Endothelial cell of umbilical vein (primary cell): ENCODE measurements around the gene GJA1. TPM values are rescaled to one million over a fixed set of nuclear protein-coding genes. Genes with fewer than 3 reads are reported as not detected.
A peak's percentile ranks its signal among the peaks of the same experiment; 100 is the strongest.

Experiments
- BruUV-seq: library from RNA; stranded (reverse); fragments of 400-500 nt; replicated peaks from 2 replicates; lab custom pipeline; 2021; lab: Mats Ljungman, UMichigan
- CTCF ChIA-PET: fragments of 300-600, 350-600 bp; sonication (Branson Sonifier 250); formaldehyde crosslinking; loops from one replicate; lab custom pipeline; 2021; ENCODE audit warnings: antibody characterized with exemption, inconsistent platforms; lab: Charles Lee
- POLR2A ChIA-PET: fragments of 300-600, 350-600 bp; sonication (Branson Sonifier 250); formaldehyde crosslinking; loops from one replicate; lab custom pipeline; 2021; ENCODE audit warnings: antibody characterized with exemption, inconsistent platforms; lab: Charles Lee
- DNase-seq: peaks from one replicate; pipeline ENCODE4 v3.0.0-alpha.2; 2011; ENCODE audit warnings: low read depth, low spot score
- FAIRE-seq: peaks from 2 replicates; lab custom pipeline; 2011; peaks lifted over from hg19 to GRCh38; lab: Jason Lieb, UNC
- H2AFZ ChIP-seq: 2 replicates; pipeline ENCODE4 v1.6.0; 2012; ENCODE audit warnings: low read depth, low read length, control low read depth, inconsistent platforms
- H3K27ac ChIP-seq: 2 replicates; pipeline ENCODE4 v1.5.1; 2011; ENCODE audit warnings: low read depth, mild to moderate bottlenecking, control low read depth, low read length, moderate library complexity; ENCODE audit not compliant: insufficient read depth
- H3K27me3 ChIP-seq, 2 experiments: 2 replicates each; pipeline versions ENCODE4 v1.6.0 to v1.6.1; 2011; ENCODE audit warnings: low read length in 2 of 2, mixed read lengths in 1 of 2; ENCODE audit not compliant: control insufficient read depth in 2 of 2, insufficient read depth in 2 of 2
- H3K36me3 ChIP-seq, 2 experiments: 2 replicates in 1 of 2; 3 replicates in 1 of 2; pipeline ENCODE4 v1.5.1; 2011; ENCODE audit warnings: low read length in 2 of 2, mild to moderate bottlenecking in 1 of 2, moderate library complexity in 1 of 2; ENCODE audit not compliant: control insufficient read depth in 2 of 2, insufficient read depth in 2 of 2; ENCODE audit errors: extremely low read depth in 1 of 2
- H3K4me1 ChIP-seq: 3 replicates; pipeline ENCODE4 v1.5.1; 2011; ENCODE audit warnings: mild to moderate bottlenecking, low read length; ENCODE audit not compliant: control insufficient read depth, insufficient read depth; ENCODE audit errors: extremely low read depth
- H3K4me2 ChIP-seq: 2 replicates; pipeline ENCODE4 v1.6.1; 2011; ENCODE audit warnings: low read length, control low read depth, mixed read lengths; ENCODE audit not compliant: insufficient read depth
- H3K4me3 ChIP-seq, 3 experiments: fragments of 200-600 bp in 1 of 3; sonication (generic), shearing (Covaris generic) in 1 of 3; replicated peaks in 1 of 3; 2 replicates each; pipeline ENCODE4 v1.5.1; 2011 to 2016; ENCODE audit warnings: control low read depth in 3 of 3, low read length in 3 of 3, mild to moderate bottlenecking in 2 of 3, inconsistent platforms in 1 of 3, low read depth in 1 of 3, moderate library complexity in 1 of 3; ENCODE audit not compliant: insufficient read depth in 1 of 3
- H3K79me2 ChIP-seq: 2 replicates; pipeline ENCODE4 v1.6.0; 2012; ENCODE audit warnings: low read length, inconsistent platforms; ENCODE audit not compliant: control insufficient read depth, insufficient read depth
- H3K9ac ChIP-seq: replicated peaks from 2 replicates; pipeline ENCODE3; 2011; ENCODE audit warnings: low read length, control low read depth; ENCODE audit not compliant: insufficient read depth; ENCODE audit errors: extremely low read depth
- H3K9me1 ChIP-seq: replicated peaks from 3 replicates; pipeline ENCODE4 v1.6.0; 2011; ENCODE audit warnings: mild to moderate bottlenecking, low read length; ENCODE audit not compliant: control insufficient read depth, insufficient read depth; ENCODE audit errors: extremely low read depth
- H3K9me3 ChIP-seq: replicated peaks from 2 replicates; pipeline ENCODE4 v1.5.1; 2012; ENCODE audit warnings: low read length, inconsistent platforms; ENCODE audit not compliant: control insufficient read depth, insufficient read depth
- H4K20me1 ChIP-seq: replicated peaks from 2 replicates; pipeline ENCODE3; 2011; ENCODE audit warnings: mild to moderate bottlenecking, low read length; ENCODE audit not compliant: control insufficient read depth, insufficient read depth; ENCODE audit errors: extremely low read depth
- EZH2 ChIP-seq: IDR thresholded peaks from 2 replicates; pipeline ENCODE4 v1.6.1; 2012; ENCODE audit warnings: borderline replicate concordance, low read depth, mild to moderate bottlenecking, moderate library complexity, low read length, inconsistent platforms; ENCODE audit not compliant: severe bottlenecking
- FOS ChIP-seq: IDR thresholded peaks from 2 replicates; pipeline ENCODE4 v1.6.1; 2011; ENCODE audit warnings: mild to moderate bottlenecking, low read length, moderate library complexity, borderline replicate concordance; ENCODE audit not compliant: insufficient read depth
- GATA2 ChIP-seq: IDR thresholded peaks from 2 replicates; pipeline ENCODE4 v1.7.0; 2011; ENCODE audit warnings: low read depth, mild to moderate bottlenecking, moderate library complexity, mixed read lengths, low read length; ENCODE audit not compliant: insufficient read length, insufficient read depth
- JUN ChIP-seq: IDR thresholded peaks from 2 replicates; pipeline ENCODE4 v1.6.1; 2011; ENCODE audit warnings: borderline replicate concordance, low read depth; ENCODE audit not compliant: insufficient read length, insufficient read depth
- MYC ChIP-seq: IDR thresholded peaks from one replicate; pipeline ENCODE4 v1.6.1; 2011; ENCODE audit warnings: mild to moderate bottlenecking, low read depth, low read length
- POLR2A ChIP-seq: IDR thresholded peaks from 2 replicates; pipeline ENCODE4 v1.6.1; 2012; ENCODE audit warnings: low read depth, mild to moderate bottlenecking, control low read depth, low read length
- POLR2AphosphoS5 ChIP-seq: IDR thresholded peaks from 2 replicates; pipeline ENCODE4 v1.6.1; 2012; ENCODE audit warnings: low read depth, mild to moderate bottlenecking, control low read depth, low read length, moderate library complexity; ENCODE audit not compliant: insufficient read depth
- dilution Hi-C: fragments of 300-500 bp; cut with MboI; formaldehyde crosslinking; loops from one replicate; pipeline ENCODE4 v1.15.0; 2019; ENCODE audit warnings: low sequenced_read_pairs; ENCODE audit not compliant: extremely low pct_ligation_motif_present
- intact Hi-C: fragments of 100-400 bp; cut with micrococcal nuclease; formaldehyde crosslinking; loops from one replicate; pipeline ENCODE4 v1.10.0; 2022
- polyA plus RNA-seq, 4 experiments: library from polyadenylated mRNA; depleted of rRNA in 3 of 4; stranded (reverse) in 3 of 4; unstranded in 1 of 4; fragments of >200 nt; gene quantifications; 2 replicates each; pipeline versions ENCODE4 v1.2.1 to v1.2.3, GENCODE V29; 2011 to 2012; ENCODE audit warnings: missing spikeins in 1 of 4
- total RNA-seq: library from RNA; stranded (reverse); gene quantifications from 2 replicates; pipeline ENCODE4 v1.2.3, GENCODE V29; 2021
- TF ChIP-seq, protein P1 (sequence below), 2 donors: IDR thresholded peaks; 1 replicate in 1 of 2; 2 replicates in 1 of 2; pipeline ENCODE4 v1.5.1; 2011; ENCODE audit warnings: low read length in 2 of 2, mild to moderate bottlenecking in 2 of 2, moderate library complexity in 2 of 2, control low read depth in 1 of 2, inconsistent platforms in 1 of 2, low read depth in 1 of 2; ENCODE audit not compliant: insufficient read depth in 1 of 2; ENCODE audit errors: extremely low read depth in 1 of 2
- TF ChIP-seq, protein P2 (sequence below): IDR thresholded peaks from 2 replicates; pipeline ENCODE4 v1.6.1; 2011; ENCODE audit not compliant: insufficient read depth, insufficient read length

GJA1 gene
- total and polyA plus RNA-seq, 2 donors (not counting 3 experiments of a cell fraction or from before 2014, with no cell fraction given) = 185 to 235 TPM

- FAIRE-seq = no peak
Observed at GRCh38 chr6:121482751-121483150, 47.3 kb downstream of the GJA1 start.

More at GRCh38 chr6:121482751-121483150, 47.3 kb downstream of the GJA1 start:
- Histone ChIP-seq H3K9me3 (no peaks in the 10 kb centered on the region), H3K27ac (peak overlapping the region; percentile 72), H3K27me3 (no peaks in the 10 kb centered on the region), H3K4me3 (no peak overlapping the region), H3K4me2 (no peak overlapping the region), H3K9ac (peak overlapping the region; percentile 21), H3K36me3 (no peaks in the 10 kb centered on the region), H2AFZ (no peak overlapping the region), H4K20me1 (no peaks in the 10 kb centered on the region), H3K4me1 (peaks cover 9% of the 10 kb centered on the region), H3K79me2 (no peaks in the 10 kb centered on the region), H3K9me1 (no peaks in the 10 kb centered on the region)
- DNase-seq = no peak
- dilution Hi-C loops = no loop called here
- BruUV-seq = no TSS peak
- ChIA-PET POLR2A (no interaction called here), CTCF (interaction anchor here (1.8 kb wide), 1 partner anchor 9 kb away, joined by 6 read pairs; no protein-coding TSS in a partner anchor)
- intact Hi-C loops = loop anchor here (1.0 to 2.0 kb wide), 4 partner anchors 33 to 169 kb away; no protein-coding TSS in a partner anchor
- TF ChIP-seq MYC = no peak
- no peak for TF ChIP-seq GATA2
- TF ChIP-seq, protein P1, sequence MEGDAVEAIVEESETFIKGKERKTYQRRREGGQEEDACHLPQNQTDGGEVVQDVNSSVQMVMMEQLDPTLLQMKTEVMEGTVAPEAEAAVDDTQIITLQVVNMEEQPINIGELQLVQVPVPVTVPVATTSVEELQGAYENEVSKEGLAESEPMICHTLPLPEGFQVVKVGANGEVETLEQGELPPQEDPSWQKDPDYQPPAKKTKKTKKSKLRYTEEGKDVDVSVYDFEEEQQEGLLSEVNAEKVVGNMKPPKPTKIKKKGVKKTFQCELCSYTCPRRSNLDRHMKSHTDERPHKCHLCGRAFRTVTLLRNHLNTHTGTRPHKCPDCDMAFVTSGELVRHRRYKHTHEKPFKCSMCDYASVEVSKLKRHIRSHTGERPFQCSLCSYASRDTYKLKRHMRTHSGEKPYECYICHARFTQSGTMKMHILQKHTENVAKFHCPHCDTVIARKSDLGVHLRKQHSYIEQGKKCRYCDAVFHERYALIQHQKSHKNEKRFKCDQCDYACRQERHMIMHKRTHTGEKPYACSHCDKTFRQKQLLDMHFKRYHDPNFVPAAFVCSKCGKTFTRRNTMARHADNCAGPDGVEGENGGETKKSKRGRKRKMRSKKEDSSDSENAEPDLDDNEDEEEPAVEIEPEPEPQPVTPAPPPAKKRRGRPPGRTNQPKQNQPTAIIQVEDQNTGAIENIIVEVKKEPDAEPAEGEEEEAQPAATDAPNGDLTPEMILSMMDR (IDR thresholded peaks at IDR 0.05; ENCODE audit: extremely low read depth in 1 of 2, insufficient read depth in 1 of 2, low read depth in 1 of 2, low read length in 2 of 2) = no peak
- no peak for TF ChIP-seq POLR2AphosphoS5
- no peak for TF ChIP-seq POLR2A
- no peak for TF ChIP-seq EZH2
- no peak for TF ChIP-seq FOS
- TF ChIP-seq, protein P2, sequence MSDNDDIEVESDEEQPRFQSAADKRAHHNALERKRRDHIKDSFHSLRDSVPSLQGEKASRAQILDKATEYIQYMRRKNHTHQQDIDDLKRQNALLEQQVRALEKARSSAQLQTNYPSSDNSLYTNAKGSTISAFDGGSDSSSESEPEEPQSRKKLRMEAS = no peak
- no peak for TF ChIP-seq JUN
